IMR-90 (cell line): ENCODE results near the gene FRYL. TPM values are rescaled to one million over a fixed set of nuclear protein-coding genes. Genes with fewer than 3 reads are reported as not detected.

Source experiments
- ATAC-seq: fragments of 200-7000 bp; cut with Tn5 transposase; 2 replicates; pipeline ENCODE4 v1.9.1; 2020; ENCODE audit warnings: low read depth, mild to moderate bottlenecking, moderate library complexity
- BruUV-seq: library from RNA; stranded (reverse); fragments of 400-500 nt; replicated peaks from 2 replicates; lab custom pipeline; 2021; lab: Mats Ljungman, UMichigan
- CTCF ChIA-PET: fragments of 300-600 bp; formaldehyde crosslinking; extraction: SDS; loops from one replicate; lab custom pipeline; 2021; ENCODE audit warnings: antibody characterized with exemption; lab: Yijun Ruan, JAX
- POLR2A ChIA-PET: fragments of 300-600 bp; sonication (Branson Sonifier 250); formaldehyde crosslinking; loops from one replicate; lab custom pipeline; 2022; ENCODE audit warnings: antibody characterized with exemption; ENCODE audit not compliant: unreplicated experiment; lab: Charles Lee
- DNase-seq: peaks from one replicate; pipeline ENCODE4 v3.0.0; 2013
- H2AFZ ChIP-seq: replicated peaks from 2 replicates; pipeline ENCODE3; 2013; ENCODE audit warnings: low read length, mild to moderate bottlenecking; ENCODE audit not compliant: poor library complexity
- H2AK5ac ChIP-seq: 2 replicates; pipeline ENCODE4 v1.6.1; 2013; ENCODE audit warnings: low read depth, low read length, inconsistent platforms
- H2AK9ac ChIP-seq: replicated peaks from 2 replicates; pipeline ENCODE3; 2013; ENCODE audit warnings: mild to moderate bottlenecking, low read depth, low read length, moderate library complexity; ENCODE audit not compliant: poor library complexity
- H2BK120ac ChIP-seq: 2 replicates; pipeline ENCODE4 v1.6.1; 2013; ENCODE audit warnings: low read depth, low read length, inconsistent platforms
- H2BK15ac ChIP-seq: 3 replicates; pipeline ENCODE4 v1.6.1; 2013; ENCODE audit warnings: low read depth, low read length, inconsistent platforms
- H2BK20ac ChIP-seq: 2 replicates; pipeline ENCODE4 v1.6.1; 2013; ENCODE audit warnings: low read depth, mild to moderate bottlenecking, inconsistent platforms, low read length, moderate library complexity
- H2BK5ac ChIP-seq: 2 replicates; pipeline ENCODE4 v1.6.1; 2013; ENCODE audit warnings: mild to moderate bottlenecking, low read depth, low read length, inconsistent platforms; ENCODE audit not compliant: poor library complexity, severe bottlenecking
- H3K14ac ChIP-seq: replicated peaks from 2 replicates; pipeline ENCODE4 v1.6.1; 2013; ENCODE audit warnings: low read depth, low read length, inconsistent platforms
- H3K18ac ChIP-seq: 2 replicates; pipeline ENCODE4 v1.6.1; 2013; ENCODE audit warnings: low read depth, low read length, control low read depth
- H3K23ac ChIP-seq: 2 replicates; pipeline ENCODE4 v1.6.1; 2013; ENCODE audit warnings: low read depth, low read length, inconsistent platforms
- H3K27ac ChIP-seq: 2 replicates; pipeline ENCODE4 v1.5.1; 2013; ENCODE audit warnings: mild to moderate bottlenecking, control low read depth, low read length; ENCODE audit not compliant: insufficient read depth
- H3K27me3 ChIP-seq: 2 replicates; pipeline ENCODE4 v1.6.1; 2013; ENCODE audit warnings: low read length; ENCODE audit not compliant: control insufficient read depth, insufficient read depth
- H3K36me3 ChIP-seq: 2 replicates; pipeline ENCODE4 v1.6.1; 2013; ENCODE audit warnings: low read length, mixed read lengths; ENCODE audit not compliant: control insufficient read depth, insufficient read depth
- H3K4ac ChIP-seq: 2 replicates; pipeline ENCODE4 v1.6.1; 2013; ENCODE audit warnings: low read depth, low read length, inconsistent platforms
- H3K4me1 ChIP-seq: 2 replicates; pipeline ENCODE4 v1.6.1; 2013; ENCODE audit warnings: low read length, mixed read lengths; ENCODE audit not compliant: control insufficient read depth, insufficient read depth
- H3K4me2 ChIP-seq: 2 replicates; pipeline ENCODE4 v1.6.1; 2013; ENCODE audit warnings: low read depth, mild to moderate bottlenecking, control low read depth, low read length, moderate library complexity
- H3K4me3 ChIP-seq: 2 replicates; pipeline ENCODE4 v1.5.1; 2013; ENCODE audit warnings: low read depth, mild to moderate bottlenecking, control low read depth, low read length, moderate library complexity; ENCODE audit not compliant: insufficient read depth
- H3K56ac ChIP-seq: 2 replicates; pipeline ENCODE4 v1.6.1; 2013; ENCODE audit warnings: low read length, inconsistent platforms; ENCODE audit not compliant: insufficient read depth; ENCODE audit errors: extremely low read depth
- H3K79me1 ChIP-seq, 2 experiments: 2 replicates each; pipeline ENCODE4 v1.6.1; 2013; ENCODE audit warnings: low read length in 2 of 2, inconsistent platforms in 1 of 2, low read depth in 1 of 2
- H3K9ac ChIP-seq: 2 replicates; pipeline ENCODE4 v1.6.1; 2013; ENCODE audit warnings: low read depth, low read length, control low read depth
- H3K9me1 ChIP-seq: 2 replicates; pipeline ENCODE4 v1.6.1; 2013; ENCODE audit warnings: low read length, inconsistent platforms; ENCODE audit not compliant: insufficient read depth
- H3K9me3 ChIP-seq: 2 replicates; pipeline ENCODE4 v1.6.1; 2013; ENCODE audit warnings: low read length; ENCODE audit not compliant: control insufficient read depth, insufficient read depth
- H4K20me1 ChIP-seq: 2 replicates; pipeline ENCODE4 v1.6.1; 2013; ENCODE audit warnings: low read length, inconsistent platforms; ENCODE audit not compliant: insufficient read depth
- H4K5ac ChIP-seq: 2 replicates; pipeline ENCODE4 v1.6.1; 2013; ENCODE audit warnings: mild to moderate bottlenecking, low read depth, low read length, control low read depth
- H4K8ac ChIP-seq, 2 experiments: 2 replicates each; pipeline ENCODE4 v1.6.1; 2013; ENCODE audit warnings: low read depth in 2 of 2, low read length in 2 of 2, control low read depth in 1 of 2, inconsistent platforms in 1 of 2
- H4K91ac ChIP-seq: 2 replicates; pipeline ENCODE4 v1.6.1; 2013; ENCODE audit warnings: low read depth, low read length, inconsistent platforms; ENCODE audit not compliant: insufficient read depth
- BHLHE40 ChIP-seq: fragments of 150-350 bp; IDR thresholded peaks from 2 replicates; pipeline ENCODE4 v1.6.1; 2016; ENCODE audit warnings: mild to moderate bottlenecking, low read depth, low read length
- CEBPB ChIP-seq: IDR thresholded peaks from 2 replicates; pipeline ENCODE4 v1.6.1; 2012; ENCODE audit warnings: low read depth, low read length, improper control_type of control experiment
- CHD1 ChIP-seq: IDR thresholded peaks from 2 replicates; pipeline ENCODE4 v1.6.1; 2012; ENCODE audit warnings: low read depth, low read length, improper control_type of control experiment
- FOS ChIP-seq: fragments of 150-350 bp; IDR thresholded peaks from 2 replicates; pipeline ENCODE4 v1.6.1; 2016; ENCODE audit warnings: low read depth, low read length
- MAFK ChIP-seq: IDR thresholded peaks from 2 replicates; pipeline ENCODE4 v1.6.1; 2012; ENCODE audit warnings: low read depth, low read length, improper control_type of control experiment
- MAZ ChIP-seq: IDR thresholded peaks from 2 replicates; pipeline ENCODE4 v1.6.1; 2012; ENCODE audit warnings: low read depth, mild to moderate bottlenecking, low read length, improper control_type of control experiment, moderate library complexity, borderline replicate concordance
- MXI1 ChIP-seq: IDR thresholded peaks from 2 replicates; pipeline ENCODE4 v1.6.1; 2012; ENCODE audit warnings: low read depth, mild to moderate bottlenecking, low read length, moderate library complexity, borderline replicate concordance
- NFE2L2 ChIP-seq: fragments of 150-350 bp; IDR thresholded peaks from 2 replicates; pipeline ENCODE4 v1.6.1; 2016; ENCODE audit warnings: low read depth, mild to moderate bottlenecking, low read length
- POLR2A ChIP-seq: IDR thresholded peaks from 2 replicates; pipeline ENCODE4 v1.6.1; 2012; ENCODE audit warnings: mild to moderate bottlenecking, low read depth, low read length
- RAD21 ChIP-seq: IDR thresholded peaks from 2 replicates; pipeline ENCODE4 v1.6.1; 2012; ENCODE audit warnings: low read length, improper control_type of control experiment
- RCOR1 ChIP-seq: IDR thresholded peaks from 2 replicates; pipeline ENCODE4 v1.6.1; 2012; ENCODE audit warnings: mild to moderate bottlenecking, low read length, improper control_type of control experiment; ENCODE audit not compliant: insufficient replicate concordance
- RFX5 ChIP-seq: IDR thresholded peaks from 2 replicates; pipeline ENCODE4 v1.8.0; 2012; ENCODE audit warnings: low read depth, mild to moderate bottlenecking, low read length, moderate library complexity
- SMC3 ChIP-seq: fragments of 150-350 bp; IDR thresholded peaks from 2 replicates; pipeline ENCODE4 v1.6.1; 2016; ENCODE audit warnings: low read depth, mild to moderate bottlenecking, antibody characterized with exemption, low read length, moderate library complexity
- WGBS, 2 experiments: methylation state at CpG; one replicate each; pipeline versions ENCODE4 v1.1.5 to v1.1.7; 2013; ENCODE audit warnings: missing lambda C conversion rate in 2 of 2; ENCODE audit not compliant: insufficient read length in 1 of 2; ENCODE audit errors: extremely low coverage in 2 of 2; 5-methylcytosine and 5-hydroxymethylcytosine counted together
- dilution Hi-C: fragments of 300-500 bp; cut with HindIII; formaldehyde crosslinking; loops from one replicate; pipeline ENCODE4 v1.14.3; 2018; ENCODE audit warnings: low sequenced_read_pairs; ENCODE audit not compliant: unreplicated experiment
- in situ Hi-C: fragments of 300-500 bp; cut with MboI; formaldehyde crosslinking; loops from 3 replicates; pipeline ENCODE4 v1.14.3; 2019; ENCODE audit warnings: low sequenced_read_pairs, inconsistent platforms, mixed read lengths
- intact Hi-C: fragments of 100-400 bp; cut with micrococcal nuclease; formaldehyde crosslinking; loops from 2 replicates; pipeline ENCODE4 v1.10.0; 2022
- polyA plus RNA-seq, 3 experiments: library from polyadenylated mRNA; depleted of rRNA; stranded (reverse); fragments of >200 nt; gene quantifications; 2 replicates each; pipeline ENCODE4 v1.2.3, GENCODE V29; 2012; ENCODE audit warnings: low replicate concordance in 1 of 3
- total RNA-seq: library from RNA; depleted of rRNA; stranded (reverse); fragments of >200 nt; gene quantifications from 2 replicates; pipeline ENCODE4 v1.2.3, GENCODE V29; 2012
- TF ChIP-seq, protein P1 (sequence below): fragments of 150-350 bp; IDR thresholded peaks from 2 replicates; pipeline ENCODE4 v1.6.1; 2017; ENCODE audit warnings: mild to moderate bottlenecking, antibody characterized with exemption, low read length, low read depth
- TF ChIP-seq, protein P2 (sequence below): fragments of 150-350 bp; IDR thresholded peaks from 2 replicates; pipeline ENCODE4 v1.6.1; 2016; ENCODE audit warnings: low read depth, mild to moderate bottlenecking, low read length, moderate library complexity, borderline replicate concordance
- TF ChIP-seq, protein P3 (sequence below): conservative IDR thresholded peaks from 2 replicates; pipeline ENCODE4 v1.5.1; 2012; ENCODE audit warnings: mild to moderate bottlenecking, low read depth, low read length, improper control_type of control experiment

The FRYL gene
- total and polyA plus RNA-seq, 2 of the 4 experiments (the other 2 are of a cell fraction): 9.9 to 77.4 TPM

DNA sequence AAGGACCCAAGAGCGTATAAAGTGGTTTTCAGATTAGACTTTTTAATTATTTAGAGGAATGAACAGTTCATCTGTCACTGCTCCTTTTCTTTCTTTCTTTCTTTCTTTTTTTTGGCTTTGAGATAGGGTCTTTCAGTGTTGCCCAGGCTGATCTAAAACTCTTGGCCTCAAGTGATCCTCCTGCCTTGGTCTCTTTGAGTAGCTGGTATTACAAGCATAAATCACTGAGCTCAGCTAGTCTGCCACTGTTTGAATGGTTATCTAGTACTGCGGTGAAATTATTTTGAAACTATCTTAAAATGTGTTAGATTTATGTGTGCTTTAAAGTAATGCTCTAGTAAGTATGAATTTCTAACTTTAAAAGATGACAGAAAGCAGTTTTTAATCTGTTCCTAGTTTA lies 6.5 kb upstream of the FRYL start:
- Histone ChIP-seq H2BK15ac (no peak overlapping the region), H3K14ac (no peak overlapping the region), H3K9me1 (0 out of 2 replicates have a peak, but pooled peaks cover 3% of the 10 kb centered on the region), H3K79me1 (no peaks in the 10 kb centered on the region), H3K9ac (no peak overlapping the region), H4K91ac (no peak overlapping the region), H3K4me3 (no peak overlapping the region), H3K18ac (no peak overlapping the region), H2AK5ac (no peak overlapping the region), H2AFZ (no peak overlapping the region), H2BK120ac (no peak overlapping the region), H3K27me3 (no peaks in the 10 kb centered on the region), H3K56ac (no peak overlapping the region), H3K36me3 (no peaks in the 10 kb centered on the region), H4K5ac (no peak overlapping the region), H4K20me1 (no peaks in the 10 kb centered on the region), H3K4me1 (no peaks in the 10 kb centered on the region), H3K23ac (no peak overlapping the region), H3K4me2 (no peak overlapping the region), H3K9me3 (no peaks in the 10 kb centered on the region), H2BK5ac (no peak overlapping the region), H4K8ac (no peak overlapping the region), H2BK20ac (no peak overlapping the region), H2AK9ac (no peak overlapping the region), H3K27ac (no peak overlapping the region), H3K4ac (no peak overlapping the region)
- intact Hi-C loops: no loop called here
- ATAC-seq: no peak
- no TSS peak for BruUV-seq
- TF ChIP-seq CHD1 (no peak), RAD21 (no peak), RFX5 (no peak), POLR2A (no peak), FOS (no peak), BHLHE40 (no peak), MXI1 (no peak), MAZ (no peak), NFE2L2 (no peak), RCOR1 (no peak), SMC3 (no peak), CEBPB (no peak), MAFK (no peak)
- TF ChIP-seq, protein P1, sequence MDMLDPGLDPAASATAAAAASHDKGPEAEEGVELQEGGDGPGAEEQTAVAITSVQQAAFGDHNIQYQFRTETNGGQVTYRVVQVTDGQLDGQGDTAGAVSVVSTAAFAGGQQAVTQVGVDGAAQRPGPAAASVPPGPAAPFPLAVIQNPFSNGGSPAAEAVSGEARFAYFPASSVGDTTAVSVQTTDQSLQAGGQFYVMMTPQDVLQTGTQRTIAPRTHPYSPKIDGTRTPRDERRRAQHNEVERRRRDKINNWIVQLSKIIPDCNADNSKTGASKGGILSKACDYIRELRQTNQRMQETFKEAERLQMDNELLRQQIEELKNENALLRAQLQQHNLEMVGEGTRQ: no peak
- TF ChIP-seq, protein P2, sequence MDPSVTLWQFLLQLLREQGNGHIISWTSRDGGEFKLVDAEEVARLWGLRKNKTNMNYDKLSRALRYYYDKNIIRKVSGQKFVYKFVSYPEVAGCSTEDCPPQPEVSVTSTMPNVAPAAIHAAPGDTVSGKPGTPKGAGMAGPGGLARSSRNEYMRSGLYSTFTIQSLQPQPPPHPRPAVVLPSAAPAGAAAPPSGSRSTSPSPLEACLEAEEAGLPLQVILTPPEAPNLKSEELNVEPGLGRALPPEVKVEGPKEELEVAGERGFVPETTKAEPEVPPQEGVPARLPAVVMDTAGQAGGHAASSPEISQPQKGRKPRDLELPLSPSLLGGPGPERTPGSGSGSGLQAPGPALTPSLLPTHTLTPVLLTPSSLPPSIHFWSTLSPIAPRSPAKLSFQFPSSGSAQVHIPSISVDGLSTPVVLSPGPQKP: no peak
- TF ChIP-seq, protein P3, sequence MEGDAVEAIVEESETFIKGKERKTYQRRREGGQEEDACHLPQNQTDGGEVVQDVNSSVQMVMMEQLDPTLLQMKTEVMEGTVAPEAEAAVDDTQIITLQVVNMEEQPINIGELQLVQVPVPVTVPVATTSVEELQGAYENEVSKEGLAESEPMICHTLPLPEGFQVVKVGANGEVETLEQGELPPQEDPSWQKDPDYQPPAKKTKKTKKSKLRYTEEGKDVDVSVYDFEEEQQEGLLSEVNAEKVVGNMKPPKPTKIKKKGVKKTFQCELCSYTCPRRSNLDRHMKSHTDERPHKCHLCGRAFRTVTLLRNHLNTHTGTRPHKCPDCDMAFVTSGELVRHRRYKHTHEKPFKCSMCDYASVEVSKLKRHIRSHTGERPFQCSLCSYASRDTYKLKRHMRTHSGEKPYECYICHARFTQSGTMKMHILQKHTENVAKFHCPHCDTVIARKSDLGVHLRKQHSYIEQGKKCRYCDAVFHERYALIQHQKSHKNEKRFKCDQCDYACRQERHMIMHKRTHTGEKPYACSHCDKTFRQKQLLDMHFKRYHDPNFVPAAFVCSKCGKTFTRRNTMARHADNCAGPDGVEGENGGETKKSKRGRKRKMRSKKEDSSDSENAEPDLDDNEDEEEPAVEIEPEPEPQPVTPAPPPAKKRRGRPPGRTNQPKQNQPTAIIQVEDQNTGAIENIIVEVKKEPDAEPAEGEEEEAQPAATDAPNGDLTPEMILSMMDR: no peak
- dilution Hi-C loops: no loop called here
- ChIA-PET CTCF (no interaction called here), POLR2A (no interaction called here)
- in situ Hi-C loops: no loop called here
- no CpG with 5 or more reads among the region's 2 CpGs for WGBS, 2 experiments
- DNase-seq: no peak
